Activated CD8-positive, alpha-beta memory T cell treated with anti-CD3 and anti-CD28 coated beads, Interleukin-2, amount 50 U/mL, for 24 hours (primary cell): ENCODE data around the gene HEPN1.
A peak's percentile ranks its signal among the peaks of the same experiment; 100 is the strongest.

Experiments used
- DNase-seq: peaks from one replicate; pipeline ENCODE4 v3.0.0-alpha.2; 2020; ENCODE audit errors: extremely low read depth

The HEPN1 gene

DNA sequence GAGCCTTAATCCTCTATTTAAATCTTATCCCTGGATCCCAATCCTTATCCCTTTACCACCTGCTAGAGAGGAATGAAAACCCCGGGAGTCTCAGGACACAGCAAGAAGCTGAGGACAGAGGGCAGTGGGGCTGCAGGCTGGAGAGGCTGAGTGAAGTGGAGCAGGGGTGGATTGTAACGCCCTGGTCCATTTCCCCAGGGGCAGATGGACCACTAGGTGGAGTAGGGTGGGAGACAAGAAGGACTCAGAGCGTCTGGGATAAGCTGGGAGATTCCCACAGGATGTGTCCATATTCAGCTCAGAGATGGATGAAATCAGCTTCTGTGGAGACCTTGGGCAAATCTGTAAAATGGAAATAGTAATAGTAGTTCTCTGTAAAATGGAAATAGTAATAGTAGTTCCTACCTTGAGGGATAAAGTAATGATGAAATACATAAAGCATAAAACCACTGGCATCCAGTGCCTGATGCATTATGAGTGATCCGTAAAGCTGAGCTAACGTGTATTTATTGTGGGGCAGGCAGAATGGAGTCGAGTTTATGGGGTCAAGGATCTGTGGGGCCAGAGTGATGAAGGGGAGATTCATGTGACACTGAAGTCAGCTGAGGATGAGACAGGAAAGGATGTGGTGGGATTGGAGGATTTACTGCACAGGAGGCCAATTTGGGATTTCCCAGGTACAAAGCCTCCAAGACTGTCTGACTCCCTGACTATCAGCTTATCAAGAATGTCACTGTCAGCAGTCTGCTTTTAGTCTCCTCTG lies 19.5 kb upstream of the HEPN1 start:
- DNase-seq: no peak

DNA sequence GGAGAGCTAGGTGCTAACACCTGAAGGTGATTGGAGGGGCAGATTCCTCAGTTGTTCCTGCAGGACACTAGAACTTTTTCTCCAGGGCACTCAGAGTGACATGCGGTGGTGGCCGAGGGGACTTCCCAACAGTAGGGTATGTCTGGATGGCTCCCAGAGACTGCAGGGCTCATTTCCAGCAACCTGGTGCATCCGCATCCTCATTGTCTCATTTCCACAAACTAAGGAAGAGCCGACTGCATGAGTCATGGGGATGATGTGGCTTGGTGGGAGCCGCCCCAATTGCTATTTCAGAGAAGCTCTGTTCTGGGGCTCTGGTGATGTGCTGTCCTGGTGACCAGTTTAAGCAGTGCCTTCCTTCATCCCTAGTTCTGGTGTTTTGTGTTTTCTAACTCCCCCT lies 18.6 kb upstream of the HEPN1 start:
- no peak for DNase-seq

DNA sequence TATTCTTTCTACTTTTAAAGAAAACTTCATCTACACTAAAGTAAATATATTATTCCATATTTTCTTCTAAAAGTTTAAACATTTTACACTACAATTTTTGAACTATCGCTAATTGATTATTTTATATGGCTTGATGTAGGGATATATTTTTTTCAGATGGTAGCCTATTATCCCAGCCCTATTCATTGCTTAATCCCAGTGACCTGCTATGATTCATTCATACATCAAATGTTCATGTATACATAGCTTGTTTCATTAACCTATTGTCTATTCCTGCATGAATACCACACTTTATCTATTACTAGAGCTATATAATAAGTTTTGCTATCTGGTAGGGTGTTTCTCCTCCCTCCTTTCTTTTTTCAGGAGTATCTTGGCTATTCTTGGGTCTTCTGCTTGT lies 16.4 kb upstream of the HEPN1 start:
- no peak for DNase-seq

DNA sequence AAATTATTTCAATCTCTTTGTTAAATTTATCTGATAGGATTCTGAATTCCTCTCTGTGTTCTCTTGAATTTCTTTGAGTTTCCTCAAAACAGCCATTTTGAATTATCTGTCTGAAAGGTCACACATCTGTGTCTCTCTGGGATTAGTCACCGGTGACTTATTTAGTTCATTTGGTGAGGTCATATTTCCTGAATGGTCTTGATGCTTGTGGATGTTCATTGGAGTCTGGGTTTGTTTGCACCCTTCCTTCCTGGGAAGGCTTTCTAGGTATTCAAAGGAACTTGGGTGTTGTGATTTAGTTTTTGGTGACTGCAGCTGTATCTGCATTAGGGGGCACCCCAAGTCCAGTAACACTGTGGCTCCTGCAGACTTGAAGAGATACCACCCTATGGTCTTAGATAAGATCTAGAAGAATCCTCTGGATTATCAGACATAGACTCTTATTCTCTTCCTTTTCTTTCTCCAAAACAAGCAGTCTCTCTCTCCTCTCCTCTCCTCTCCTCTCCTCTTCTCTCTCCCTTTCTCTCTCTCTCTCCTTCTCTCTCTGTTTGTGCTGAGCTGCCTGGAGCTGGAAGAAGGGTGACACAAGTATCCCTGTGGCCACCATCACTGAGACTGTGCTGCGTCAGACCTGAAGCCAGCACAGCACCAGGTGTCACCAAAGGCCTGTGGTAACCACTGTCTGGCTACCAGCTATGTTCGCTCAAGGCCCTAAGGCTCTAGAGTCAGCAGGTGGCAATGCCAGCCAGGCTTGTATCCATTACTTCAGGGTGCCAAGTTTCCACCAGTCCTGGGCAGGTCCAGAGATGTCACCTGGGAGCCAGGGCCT lies 3.3 kb upstream of the HEPN1 start:
- DNase-seq: no peak

DNA sequence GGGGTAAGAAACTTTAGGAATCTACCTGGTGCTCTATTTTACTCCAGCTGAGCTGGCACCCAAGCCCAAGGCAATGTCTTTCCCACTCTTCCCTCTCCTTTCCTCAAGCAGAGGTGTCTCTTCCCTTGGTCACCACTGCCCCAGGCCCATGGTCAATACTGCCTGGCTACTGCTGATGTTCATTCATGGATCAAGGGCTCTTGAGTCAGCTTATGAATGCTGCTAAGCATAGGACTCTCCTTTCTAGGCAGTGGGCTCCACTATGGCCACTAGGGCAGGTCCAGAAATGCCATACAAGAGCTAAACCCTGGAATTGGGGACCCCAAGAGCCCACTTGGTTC lies 2.7 kb upstream of the HEPN1 start:
- DNase-seq: no peak

DNA sequence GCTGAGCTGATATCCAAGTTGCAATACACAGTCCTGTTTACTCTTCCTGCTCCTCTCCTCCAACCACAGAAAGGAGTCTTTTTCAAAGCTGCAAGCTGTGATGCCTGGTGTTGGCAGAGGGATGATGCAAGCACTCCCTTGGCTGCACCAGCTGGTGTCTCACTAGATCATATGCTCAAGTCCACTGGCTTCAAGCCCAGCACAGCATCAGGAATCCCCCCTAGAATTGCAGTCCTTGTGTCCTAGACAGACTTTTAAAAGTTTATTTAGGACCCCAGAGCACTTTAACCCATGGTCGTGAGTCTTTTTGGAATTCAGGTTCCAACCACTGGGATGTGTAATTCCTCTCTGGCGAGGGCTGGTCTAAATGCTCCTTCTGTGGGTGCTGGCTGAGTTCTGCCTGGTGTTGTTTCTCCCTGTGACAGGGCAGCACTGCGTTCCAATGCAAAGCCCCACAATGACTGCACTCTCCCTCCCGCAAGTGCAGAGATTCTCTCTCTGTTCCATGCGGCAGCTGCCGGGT lies 1.9 kb upstream of the HEPN1 start:
- DNase-seq: no peak

DNA sequence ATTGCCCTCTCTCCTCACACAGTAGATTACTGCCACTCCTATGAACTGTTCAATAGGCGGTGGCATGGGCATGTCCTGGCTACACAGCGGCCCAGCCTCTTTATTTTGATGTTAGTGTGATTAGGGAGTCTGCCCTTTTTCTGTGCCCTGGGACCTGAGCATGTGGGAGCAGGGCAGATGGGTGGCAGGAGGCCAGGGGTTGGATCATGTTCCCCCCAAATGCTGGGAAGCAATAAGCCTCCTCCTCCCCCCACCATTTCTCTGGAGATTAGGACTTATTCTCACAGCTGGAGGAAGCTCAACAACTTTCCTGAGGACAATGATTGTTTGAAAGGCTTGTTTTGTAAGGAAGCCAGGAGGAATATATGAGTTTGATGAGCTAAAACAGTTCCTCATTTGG lies 848 bp downstream of the HEPN1 start:
- DNase-seq: no peak

DNA sequence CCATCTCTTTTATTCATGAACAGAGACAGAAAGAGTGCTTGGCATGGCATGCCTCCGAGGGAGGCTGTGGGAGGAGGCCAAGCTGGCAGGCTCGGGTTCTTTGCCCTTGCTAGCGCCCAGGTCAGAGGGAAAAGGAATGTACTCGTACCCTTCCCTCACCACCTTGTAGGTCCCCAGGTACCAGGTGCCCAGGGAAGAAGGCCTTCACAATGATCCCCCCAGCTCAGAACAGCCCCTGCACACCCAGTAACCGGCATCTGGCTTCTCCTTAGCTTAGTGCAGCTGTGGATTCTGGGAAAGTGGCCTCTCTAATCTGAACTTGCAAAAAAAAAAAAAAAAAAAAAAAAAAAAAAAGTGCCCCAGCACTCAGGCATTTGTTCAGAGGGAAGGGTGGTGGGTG lies 1.3 kb downstream of the HEPN1 start:
- no peak for DNase-seq

DNA sequence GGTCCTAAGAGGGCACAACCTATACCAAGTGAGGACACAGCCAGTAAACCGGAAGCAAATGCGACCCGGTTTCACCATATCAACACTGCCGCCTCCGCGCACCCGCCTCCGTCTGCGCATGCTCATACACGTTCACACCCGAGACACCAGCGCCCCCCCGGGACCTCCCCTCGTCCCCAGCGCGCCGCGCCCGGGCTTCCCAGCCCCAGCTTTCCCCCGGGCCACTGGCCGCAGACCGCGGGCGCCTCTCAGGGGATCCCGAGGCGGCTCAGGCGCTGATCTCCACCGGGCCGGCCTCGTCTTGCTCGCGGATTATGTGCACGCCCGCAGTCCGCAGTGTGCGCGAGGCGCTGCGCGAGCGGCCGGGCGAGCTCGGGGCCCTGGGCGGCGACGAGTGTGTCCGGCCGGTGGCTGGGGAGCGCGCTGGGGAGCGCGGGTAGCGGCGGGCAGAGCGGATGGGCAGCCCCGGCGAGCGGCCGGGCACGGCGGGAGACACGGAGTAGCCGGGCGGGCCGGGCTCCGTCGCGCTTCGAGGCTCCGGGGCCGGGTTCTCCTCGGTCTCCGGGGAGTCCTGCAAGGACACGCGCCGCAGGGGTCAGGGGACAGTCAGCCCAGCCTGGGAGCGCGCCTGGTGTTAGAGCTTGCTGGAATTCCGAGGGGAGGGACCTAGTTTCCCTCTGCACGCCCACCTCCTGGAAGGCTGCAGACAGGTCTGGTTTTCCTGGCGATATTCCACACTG lies 2.0 kb downstream of the HEPN1 start:
- DNase-seq: peak; percentile 49

DNA sequence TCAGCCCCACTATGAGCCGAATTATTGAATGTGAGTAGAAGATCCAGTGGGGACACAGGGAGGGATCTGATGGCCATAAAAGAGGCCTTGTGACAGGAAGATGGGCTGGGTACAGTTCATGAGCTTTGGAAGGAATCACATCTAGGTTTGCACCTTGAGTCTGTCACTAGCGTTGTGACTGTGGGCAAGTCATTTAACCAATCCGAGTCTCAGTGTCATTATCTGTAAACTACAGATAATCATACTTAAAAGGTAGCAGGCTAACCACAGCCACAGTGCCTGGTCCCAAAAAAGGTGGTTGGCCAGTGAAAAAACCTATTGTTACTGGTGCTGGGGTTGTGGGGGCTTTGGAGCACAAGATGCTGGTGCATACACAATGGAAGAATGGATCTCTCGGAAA lies 3.8 kb downstream of the HEPN1 start:
- DNase-seq: no peak

DNA sequence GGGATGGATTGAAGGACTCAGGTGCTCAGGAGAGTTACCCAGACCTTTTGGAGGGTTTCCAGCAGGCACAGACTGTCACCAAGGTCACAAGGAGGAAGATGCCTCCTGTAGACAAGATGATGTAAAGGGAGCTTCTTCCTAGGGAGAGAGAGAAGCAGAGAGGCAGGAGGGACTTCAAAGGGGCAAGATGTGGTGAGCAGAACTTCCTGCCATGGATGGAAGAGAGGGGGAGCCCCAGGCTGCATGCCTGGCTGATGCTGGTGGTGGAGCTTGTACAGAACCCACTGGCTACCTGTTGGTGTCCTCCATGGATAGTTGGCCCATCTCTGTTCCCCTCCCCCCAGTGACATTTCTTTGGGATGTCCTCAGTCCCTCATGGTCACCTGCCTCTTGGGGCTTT lies 4.2 kb downstream of the HEPN1 start:
- no peak for DNase-seq

DNA sequence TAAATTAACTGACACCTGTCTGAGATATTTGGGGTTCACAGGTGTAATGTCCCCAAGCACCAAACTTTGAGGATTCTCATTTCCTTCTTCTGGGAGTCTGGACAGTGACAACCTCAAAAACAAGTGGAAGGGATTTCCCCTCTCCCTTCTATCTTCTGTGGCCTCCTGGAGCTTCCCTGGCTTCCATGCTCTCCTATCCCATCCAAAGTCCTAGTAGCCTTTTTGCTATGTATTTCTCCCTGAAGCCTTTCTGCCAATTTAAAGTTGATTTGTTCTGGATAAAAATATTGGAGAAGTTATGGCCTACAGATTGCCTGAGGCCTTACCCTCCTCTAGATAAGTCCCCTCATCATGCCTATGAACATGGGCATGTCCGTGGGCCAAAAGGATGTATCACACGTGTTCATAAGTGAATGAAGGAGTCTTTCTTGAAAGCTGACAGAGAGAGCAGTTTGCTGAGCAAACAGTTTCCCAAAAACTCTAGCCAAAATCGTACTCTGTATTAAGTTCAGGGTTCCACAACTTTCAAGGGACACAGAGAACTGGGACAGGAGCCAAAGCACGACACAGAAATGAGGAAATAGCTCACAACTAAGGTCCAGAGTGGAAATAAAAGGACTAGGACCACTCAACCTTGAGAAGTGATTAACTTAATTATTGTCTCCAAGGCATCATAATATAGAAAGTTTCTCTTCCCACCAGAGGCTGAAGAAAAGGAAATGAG lies 10.1 kb downstream of the HEPN1 start:
- no peak for DNase-seq

DNA sequence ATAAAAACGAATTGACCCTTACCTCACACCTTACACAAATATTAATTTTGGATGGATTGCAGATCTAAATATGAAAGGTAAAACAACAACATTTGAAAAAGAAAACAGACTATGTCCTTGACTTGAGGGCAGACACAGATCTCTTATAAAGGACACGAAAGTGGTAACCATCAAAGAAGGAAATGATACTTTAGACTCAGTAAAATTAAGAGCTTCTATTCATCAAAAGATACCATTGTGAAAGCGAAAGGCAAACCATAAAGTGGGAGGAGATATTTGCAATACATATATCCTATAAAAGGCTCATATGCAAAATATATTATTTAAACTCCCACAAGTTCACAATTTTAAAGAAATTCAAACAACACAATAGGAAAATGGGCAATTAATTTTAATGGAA lies 11.7 kb downstream of the HEPN1 start:
- DNase-seq: no peak

DNA sequence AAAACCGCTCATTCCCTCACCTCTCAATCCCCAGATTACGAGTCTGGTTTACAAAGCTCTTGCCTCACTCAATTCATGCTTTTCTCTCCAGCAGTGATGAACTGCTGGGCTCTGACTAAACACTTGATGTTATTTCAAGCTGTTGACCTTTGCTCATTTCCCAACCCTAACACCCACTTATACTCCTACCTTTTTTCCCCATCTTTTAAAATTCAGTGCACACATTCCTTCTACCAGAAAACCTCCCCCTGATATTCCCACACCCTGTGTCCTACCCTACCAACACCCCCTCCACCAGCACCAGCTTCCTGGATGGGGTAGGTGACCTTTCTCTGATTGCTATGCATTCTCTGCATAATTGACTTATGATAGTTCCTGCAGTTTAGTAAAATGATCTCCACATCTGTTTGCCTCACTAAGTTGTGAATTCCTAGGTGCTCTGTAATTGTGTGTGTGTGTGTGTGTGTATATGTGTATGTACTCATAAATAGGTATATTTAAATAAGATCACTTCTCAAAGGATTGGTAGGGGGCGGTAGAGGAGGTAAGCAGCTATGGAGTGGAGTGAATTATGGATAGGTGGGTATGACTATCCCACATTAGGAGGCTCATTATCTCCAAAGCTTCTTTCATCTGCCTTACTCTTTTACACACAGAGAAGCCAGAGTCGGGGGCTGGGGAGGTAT lies 16.0 kb downstream of the HEPN1 start:
- DNase-seq: no peak

DNA sequence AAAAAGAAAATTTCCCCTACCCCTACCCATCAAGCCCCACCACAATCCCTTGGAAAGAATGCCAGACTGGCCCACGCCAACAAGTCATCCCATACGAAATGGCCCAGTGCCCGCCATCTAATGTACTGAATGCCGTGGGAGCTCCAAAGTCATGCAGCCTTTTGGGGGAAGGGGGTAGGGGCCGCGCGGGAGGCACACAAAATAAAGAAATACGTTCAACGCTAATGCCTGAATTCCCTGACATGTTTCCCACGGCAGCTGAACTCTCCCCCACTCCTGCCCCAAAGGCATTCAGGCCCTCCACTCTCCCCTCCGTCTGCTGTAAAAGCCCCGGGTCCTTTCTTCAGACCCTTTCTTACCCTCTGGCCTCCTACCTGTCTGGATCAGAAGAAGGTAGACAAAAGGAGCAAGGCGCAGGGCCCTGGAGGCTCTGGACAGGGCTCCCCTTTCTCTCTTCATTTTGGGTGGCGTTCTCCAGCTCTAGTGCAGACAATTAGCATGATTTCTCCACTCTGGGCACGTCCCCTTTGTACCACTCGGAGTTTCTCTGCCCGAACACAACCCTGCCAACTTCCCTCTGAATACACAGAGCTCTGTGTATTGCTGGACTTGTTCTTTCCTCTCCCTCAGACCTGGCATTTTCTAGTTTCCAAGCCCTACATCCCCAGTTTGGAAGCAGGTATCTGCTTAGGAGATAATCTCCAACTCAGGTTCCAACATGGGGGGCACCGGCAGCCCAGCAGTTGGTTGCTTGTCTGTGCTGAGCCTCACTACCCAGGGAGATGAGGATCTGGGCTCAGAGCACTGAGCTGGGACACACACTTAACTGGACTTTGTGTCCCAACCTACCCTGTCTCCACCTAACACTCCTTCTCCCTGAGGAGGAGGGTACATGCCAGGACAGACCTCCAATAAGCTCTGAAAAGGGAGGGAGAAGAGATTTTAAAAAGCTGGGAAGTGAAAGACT lies 16.8 kb downstream of the HEPN1 start, which contains the start of gene HEPACAM:
Gene HEPACAM, minus strand, starts transcription at position 500 of the 967 bp plus-strand sequence. Its CDS starts 41 bp downstream, at position 459.
- DNase-seq: no peak

DNA sequence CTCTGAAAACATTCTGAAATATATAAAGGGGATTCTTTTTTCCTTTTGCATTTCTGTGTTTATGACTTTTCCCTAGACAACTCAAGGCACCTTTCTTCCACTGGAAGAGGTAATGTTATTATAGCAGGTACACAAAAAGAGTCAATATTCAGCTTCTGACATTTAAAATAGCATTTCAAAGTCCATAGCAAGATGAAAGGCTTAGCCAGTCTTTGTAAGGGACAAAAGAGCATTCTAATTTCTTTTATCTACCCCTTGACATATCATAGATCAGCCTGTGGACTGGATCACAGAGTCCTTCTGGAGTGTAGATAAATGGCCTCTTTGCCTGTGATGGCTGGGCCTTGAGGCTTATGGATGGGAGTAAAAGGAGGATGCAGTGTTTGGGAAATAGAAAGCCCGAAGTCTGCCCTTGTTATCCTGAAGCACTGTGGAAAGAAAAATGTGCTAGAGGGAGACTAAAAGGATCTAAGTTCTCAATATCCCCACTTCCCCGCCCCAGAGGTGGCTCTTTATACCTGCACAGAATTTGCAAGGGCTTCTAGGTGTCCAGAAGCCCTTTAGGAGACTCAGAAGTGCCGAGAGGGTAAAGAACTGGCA lies 18.4 kb downstream of the HEPN1 start:
- DNase-seq: no peak

DNA sequence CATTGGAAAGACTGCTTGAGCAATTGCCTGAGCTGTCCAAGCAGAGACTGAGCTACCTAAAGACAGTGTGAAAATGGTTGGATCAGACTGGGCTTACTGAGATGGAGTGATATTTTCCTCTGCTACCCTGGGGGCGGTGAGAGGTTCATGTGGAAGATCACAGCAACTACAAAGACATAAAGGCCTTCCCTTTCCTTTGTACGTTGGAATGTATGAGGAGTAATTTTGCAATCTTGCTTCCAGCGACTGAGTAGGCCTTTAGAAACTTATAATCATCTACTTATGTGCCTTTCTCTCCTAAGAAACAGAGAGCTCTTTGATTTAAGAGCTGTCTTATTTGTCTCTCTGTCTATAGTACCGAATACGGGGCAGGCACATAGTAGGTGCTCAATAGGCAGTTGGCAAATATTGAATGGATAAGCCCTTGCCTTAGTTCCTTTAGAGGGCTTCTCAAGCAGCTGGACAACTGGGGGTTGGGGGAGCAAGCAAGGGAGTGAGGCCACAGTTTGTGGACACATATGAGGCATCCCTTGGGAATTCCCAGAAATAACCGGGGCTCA lies 19.2 kb downstream of the HEPN1 start:
- DNase-seq: no peak

DNA sequence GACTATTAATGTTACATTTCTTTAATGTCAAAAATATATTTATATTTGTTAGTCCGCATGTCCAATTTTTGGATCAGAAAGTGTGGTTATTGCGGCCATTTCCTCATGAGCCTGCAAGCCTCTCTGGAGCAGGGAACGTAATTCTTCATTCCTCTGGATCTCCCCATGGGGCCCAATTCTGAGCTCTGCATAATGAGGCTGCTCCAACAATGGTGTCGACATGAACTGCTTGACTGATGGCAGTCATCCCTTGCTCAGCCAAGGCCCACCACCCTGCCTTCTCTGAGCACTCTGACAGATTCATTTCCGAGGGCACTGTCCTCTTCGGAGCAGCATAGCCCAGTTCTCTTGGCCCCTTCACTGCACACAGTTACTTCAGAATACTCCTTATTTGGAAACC lies 19.9 kb downstream of the HEPN1 start:
- DNase-seq: no peak

DNA sequence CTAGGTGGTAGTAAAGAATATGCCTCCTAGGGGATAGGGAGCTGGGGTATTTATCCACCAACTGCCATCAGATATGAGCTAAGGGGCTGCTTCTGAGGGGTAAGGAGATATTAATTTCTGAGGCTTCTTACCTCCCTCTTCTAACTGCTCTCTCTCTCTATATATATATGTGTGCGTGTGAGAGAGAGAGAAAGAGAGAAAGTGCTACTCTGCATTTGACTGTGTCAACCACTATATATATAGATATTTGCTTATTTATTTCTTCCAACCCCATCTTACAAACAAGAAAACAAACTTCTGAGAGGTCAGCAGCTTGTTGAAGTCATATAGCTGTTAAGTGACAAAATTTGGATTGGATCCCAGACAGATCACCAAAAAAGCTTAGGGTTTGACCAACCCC lies 22.7 kb downstream of the HEPN1 start:
- no peak for DNase-seq
